Endothelial cell of umbilical vein (primary cell): ENCODE results near the gene ADAM33. TPM values are rescaled to one million over a fixed set of nuclear protein-coding genes. Genes with fewer than 3 reads are reported as not detected.

Experiments used
- BruUV-seq: library from RNA; stranded (reverse); fragments of 400-500 nt; replicated peaks from 2 replicates; lab custom pipeline; 2021; lab: Mats Ljungman, UMichigan
- CTCF ChIA-PET: fragments of 300-600, 350-600 bp; sonication (Branson Sonifier 250); formaldehyde crosslinking; loops from one replicate; lab custom pipeline; 2021; ENCODE audit warnings: antibody characterized with exemption, inconsistent platforms; lab: Charles Lee
- POLR2A ChIA-PET: fragments of 300-600, 350-600 bp; sonication (Branson Sonifier 250); formaldehyde crosslinking; loops from one replicate; lab custom pipeline; 2021; ENCODE audit warnings: antibody characterized with exemption, inconsistent platforms; lab: Charles Lee
- DNase-seq: peaks from one replicate; pipeline ENCODE4 v3.0.0-alpha.2; 2011; ENCODE audit warnings: low read depth, low spot score
- FAIRE-seq: peaks from 2 replicates; lab custom pipeline; 2011; peaks lifted over from hg19 to GRCh38; lab: Jason Lieb, UNC
- H2AFZ ChIP-seq: 2 replicates; pipeline ENCODE4 v1.6.0; 2012; ENCODE audit warnings: low read depth, low read length, control low read depth, inconsistent platforms
- H3K27ac ChIP-seq: 2 replicates; pipeline ENCODE4 v1.5.1; 2011; ENCODE audit warnings: low read depth, mild to moderate bottlenecking, control low read depth, low read length, moderate library complexity; ENCODE audit not compliant: insufficient read depth
- H3K27me3 ChIP-seq, 2 experiments: 2 replicates each; pipeline versions ENCODE4 v1.6.0 to v1.6.1; 2011; ENCODE audit warnings: low read length in 2 of 2, mixed read lengths in 1 of 2; ENCODE audit not compliant: control insufficient read depth in 2 of 2, insufficient read depth in 2 of 2
- H3K36me3 ChIP-seq, 2 experiments: 2 replicates in 1 of 2; 3 replicates in 1 of 2; pipeline ENCODE4 v1.5.1; 2011; ENCODE audit warnings: low read length in 2 of 2, mild to moderate bottlenecking in 1 of 2, moderate library complexity in 1 of 2; ENCODE audit not compliant: control insufficient read depth in 2 of 2, insufficient read depth in 2 of 2; ENCODE audit errors: extremely low read depth in 1 of 2
- H3K4me1 ChIP-seq: 3 replicates; pipeline ENCODE4 v1.5.1; 2011; ENCODE audit warnings: mild to moderate bottlenecking, low read length; ENCODE audit not compliant: control insufficient read depth, insufficient read depth; ENCODE audit errors: extremely low read depth
- H3K4me2 ChIP-seq: 2 replicates; pipeline ENCODE4 v1.6.1; 2011; ENCODE audit warnings: low read length, control low read depth, mixed read lengths; ENCODE audit not compliant: insufficient read depth
- H3K4me3 ChIP-seq, 3 experiments: fragments of 200-600 bp in 1 of 3; sonication (generic), shearing (Covaris generic) in 1 of 3; replicated peaks in 1 of 3; 2 replicates each; pipeline ENCODE4 v1.5.1; 2011 to 2016; ENCODE audit warnings: control low read depth in 3 of 3, low read length in 3 of 3, mild to moderate bottlenecking in 2 of 3, inconsistent platforms in 1 of 3, low read depth in 1 of 3, moderate library complexity in 1 of 3; ENCODE audit not compliant: insufficient read depth in 1 of 3
- H3K79me2 ChIP-seq: 2 replicates; pipeline ENCODE4 v1.6.0; 2012; ENCODE audit warnings: low read length, inconsistent platforms; ENCODE audit not compliant: control insufficient read depth, insufficient read depth
- H3K9ac ChIP-seq: replicated peaks from 2 replicates; pipeline ENCODE3; 2011; ENCODE audit warnings: low read length, control low read depth; ENCODE audit not compliant: insufficient read depth; ENCODE audit errors: extremely low read depth
- H3K9me1 ChIP-seq: replicated peaks from 3 replicates; pipeline ENCODE4 v1.6.0; 2011; ENCODE audit warnings: mild to moderate bottlenecking, low read length; ENCODE audit not compliant: control insufficient read depth, insufficient read depth; ENCODE audit errors: extremely low read depth
- H3K9me3 ChIP-seq: replicated peaks from 2 replicates; pipeline ENCODE4 v1.5.1; 2012; ENCODE audit warnings: low read length, inconsistent platforms; ENCODE audit not compliant: control insufficient read depth, insufficient read depth
- H4K20me1 ChIP-seq: replicated peaks from 2 replicates; pipeline ENCODE3; 2011; ENCODE audit warnings: mild to moderate bottlenecking, low read length; ENCODE audit not compliant: control insufficient read depth, insufficient read depth; ENCODE audit errors: extremely low read depth
- CTCF ChIP-seq, 2 donors: IDR thresholded peaks; 1 replicate in 1 of 2; 2 replicates in 1 of 2; pipeline ENCODE4 v1.5.1; 2011; ENCODE audit warnings: low read length in 2 of 2, mild to moderate bottlenecking in 2 of 2, moderate library complexity in 2 of 2, control low read depth in 1 of 2, inconsistent platforms in 1 of 2, low read depth in 1 of 2; ENCODE audit not compliant: insufficient read depth in 1 of 2; ENCODE audit errors: extremely low read depth in 1 of 2
- EZH2 ChIP-seq: IDR thresholded peaks from 2 replicates; pipeline ENCODE4 v1.6.1; 2012; ENCODE audit warnings: borderline replicate concordance, low read depth, mild to moderate bottlenecking, moderate library complexity, low read length, inconsistent platforms; ENCODE audit not compliant: severe bottlenecking
- FOS ChIP-seq: IDR thresholded peaks from 2 replicates; pipeline ENCODE4 v1.6.1; 2011; ENCODE audit warnings: mild to moderate bottlenecking, low read length, moderate library complexity, borderline replicate concordance; ENCODE audit not compliant: insufficient read depth
- GATA2 ChIP-seq: IDR thresholded peaks from 2 replicates; pipeline ENCODE4 v1.7.0; 2011; ENCODE audit warnings: low read depth, mild to moderate bottlenecking, moderate library complexity, mixed read lengths, low read length; ENCODE audit not compliant: insufficient read length, insufficient read depth
- JUN ChIP-seq: IDR thresholded peaks from 2 replicates; pipeline ENCODE4 v1.6.1; 2011; ENCODE audit warnings: borderline replicate concordance, low read depth; ENCODE audit not compliant: insufficient read length, insufficient read depth
- MAX ChIP-seq: IDR thresholded peaks from 2 replicates; pipeline ENCODE4 v1.6.1; 2011; ENCODE audit not compliant: insufficient read depth, insufficient read length
- MYC ChIP-seq: IDR thresholded peaks from one replicate; pipeline ENCODE4 v1.6.1; 2011; ENCODE audit warnings: mild to moderate bottlenecking, low read depth, low read length
- POLR2A ChIP-seq: IDR thresholded peaks from 2 replicates; pipeline ENCODE4 v1.6.1; 2012; ENCODE audit warnings: low read depth, mild to moderate bottlenecking, control low read depth, low read length
- POLR2AphosphoS5 ChIP-seq: IDR thresholded peaks from 2 replicates; pipeline ENCODE4 v1.6.1; 2012; ENCODE audit warnings: low read depth, mild to moderate bottlenecking, control low read depth, low read length, moderate library complexity; ENCODE audit not compliant: insufficient read depth
- dilution Hi-C: fragments of 300-500 bp; cut with MboI; formaldehyde crosslinking; loops from one replicate; pipeline ENCODE4 v1.15.0; 2019; ENCODE audit warnings: low sequenced_read_pairs; ENCODE audit not compliant: extremely low pct_ligation_motif_present
- intact Hi-C: fragments of 100-400 bp; cut with micrococcal nuclease; formaldehyde crosslinking; loops from one replicate; pipeline ENCODE4 v1.10.0; 2022
- polyA plus RNA-seq, 4 experiments: library from polyadenylated mRNA; depleted of rRNA in 3 of 4; stranded (reverse) in 3 of 4; unstranded in 1 of 4; fragments of >200 nt; gene quantifications; 2 replicates each; pipeline versions ENCODE4 v1.2.1 to v1.2.3, GENCODE V29; 2011 to 2012; ENCODE audit warnings: missing spikeins in 1 of 4
- total RNA-seq: library from RNA; stranded (reverse); gene quantifications from 2 replicates; pipeline ENCODE4 v1.2.3, GENCODE V29; 2021

ADAM33 gene
- total and polyA plus RNA-seq, 2 donors (not counting 3 experiments of a cell fraction or from before 2014, with no cell fraction given): 0.06 to 0.18 TPM

DNA sequence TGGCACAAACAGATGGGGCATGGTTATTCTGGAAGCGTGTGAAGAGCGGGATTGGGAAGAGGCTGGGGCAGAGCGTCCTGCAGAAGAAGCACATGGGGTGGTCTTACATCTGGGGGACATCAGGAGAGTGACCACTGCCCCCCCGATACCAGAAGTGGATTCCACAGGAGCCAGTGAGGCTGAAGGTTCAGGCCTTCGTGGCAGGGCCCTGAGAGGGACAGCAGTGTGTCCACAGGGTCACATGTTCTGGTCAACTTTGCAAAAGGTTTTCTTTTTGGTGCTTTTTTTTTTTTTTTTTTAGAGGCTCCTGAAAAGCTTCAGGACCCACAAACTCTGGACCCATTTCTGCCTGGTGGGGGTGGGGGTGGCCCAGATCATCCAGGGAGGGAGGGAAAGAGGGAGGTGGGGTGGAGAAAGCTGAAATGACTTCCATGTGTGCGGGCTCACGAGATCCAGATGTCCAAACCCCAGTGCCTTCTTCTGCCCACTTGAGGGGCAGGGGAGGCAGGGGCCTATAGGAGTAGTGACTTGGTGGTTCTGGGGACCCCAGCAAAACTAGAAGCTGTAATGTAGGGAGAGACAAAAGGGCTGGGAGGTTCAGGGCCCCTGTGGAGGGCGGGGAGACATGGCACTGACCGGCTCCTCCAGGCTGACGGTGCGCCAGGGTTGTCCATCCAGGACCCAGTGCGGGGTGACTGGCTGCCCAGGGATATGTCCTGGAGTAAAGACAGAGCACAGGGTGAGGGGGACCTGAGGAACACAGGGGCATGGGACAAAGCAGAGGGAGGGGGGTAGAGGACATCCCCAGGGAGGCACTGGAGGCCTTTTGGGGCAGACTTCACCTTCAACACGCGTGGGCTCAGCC lies 2.7 kb downstream of the ADAM33 start:
- DNase-seq: no peak

More for the DNA sequence above, 2.7 kb downstream of the ADAM33 start:
- POLR2A ChIA-PET: no interaction called here
- no peaks in the 10 kb centered on the region for H4K20me1 ChIP-seq
- no peaks in the 10 kb centered on the region for H3K4me1 ChIP-seq
- intact Hi-C loops: loop anchor here (5.0 kb wide), 1 partner anchor 73 kb away; no protein-coding TSS in a partner anchor
- dilution Hi-C loops: no loop called here
- H3K9ac ChIP-seq: no peak overlapping the region
- peaks cover 30 to 37% of the 10 kb centered on the region in 2 experiments for H3K27me3 ChIP-seq
- TF ChIP-seq JUN: no peak
- no peak for TF ChIP-seq EZH2
- TF ChIP-seq POLR2AphosphoS5: no peak
- no peak for TF ChIP-seq MYC
- TF ChIP-seq GATA2: no peak
- TF ChIP-seq FOS: no peak
- no peak for TF ChIP-seq CTCF (IDR thresholded peaks at IDR 0.05; ENCODE audit: extremely low read depth in 1 of 2, insufficient read depth in 1 of 2, low read depth in 1 of 2, low read length in 2 of 2)
- TF ChIP-seq POLR2A: no peak
- no peak for TF ChIP-seq MAX
- H3K9me1 ChIP-seq: no peaks in the 10 kb centered on the region
- no peak overlapping the region for H3K4me3 ChIP-seq
- no peak overlapping the region for H3K27ac ChIP-seq
- H3K79me2 ChIP-seq: no peaks in the 10 kb centered on the region
- no peak overlapping the region for H3K4me2 ChIP-seq
- CTCF ChIA-PET: interaction anchor here (1.7 to 7.1 kb wide), 4 partner anchors 29 to 102 kb away, joined by 5 to 346 read pairs (median 30); partner anchors contain the start of genes ADISSP, SIGLEC1 and SPEF1
- no TSS peak for BruUV-seq
- no peak for FAIRE-seq
- H3K9me3 ChIP-seq: no peaks in the 10 kb centered on the region
- H3K36me3 ChIP-seq: no peaks in the 10 kb centered on the region
- H2AFZ ChIP-seq: no peak overlapping the region
